ENCODE results near the gene NBAS. TPM values are rescaled to one million over a fixed set of nuclear protein-coding genes. Genes with fewer than 3 reads are reported as not detected.

NBAS gene
- total RNA-seq, 1 experiment from 2014 or later = 32.5 TPM

DNA sequence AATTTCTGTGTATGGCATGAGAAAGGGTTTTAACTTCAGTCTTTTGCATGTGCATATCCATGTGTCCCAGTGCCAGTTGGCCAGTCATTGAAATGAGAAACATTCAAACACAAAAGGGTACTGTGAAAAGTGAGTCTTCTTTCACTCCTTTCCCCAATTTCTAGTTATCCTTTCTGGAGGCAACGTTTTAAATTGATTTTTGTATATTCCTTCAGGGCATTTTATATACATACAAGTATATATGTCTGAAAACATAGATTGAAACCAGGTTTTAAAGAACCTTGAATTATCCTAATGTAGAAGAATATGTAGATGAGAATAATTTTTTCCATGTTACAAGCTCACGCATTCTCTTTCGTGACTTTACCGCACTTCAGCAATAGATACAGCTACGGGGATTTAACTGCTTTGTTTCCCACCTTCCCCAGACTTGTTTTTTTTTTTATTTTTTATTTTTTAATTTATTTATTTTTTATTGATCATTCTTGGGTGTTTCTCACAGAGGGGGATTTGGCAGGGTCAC, 49.4 kb upstream of the NBAS start:
- Histone ChIP-seq H3K27ac (ENCODE audit: insufficient read length, low read depth, low read length) (no peak overlapping the region), H2BK12ac (ENCODE audit: insufficient read length, low read depth, low read length) (no peak overlapping the region), H3K23me2 (ENCODE audit: insufficient read length, low read depth, low read length, poor library complexity, severe bottlenecking) (no peaks in the 10 kb centered on the region), H3T11ph (ENCODE audit: low read length) (no peak overlapping the region), H3K9ac (ENCODE audit: extremely low read depth, insufficient read length, low read length) (no peak overlapping the region), H4K91ac (ENCODE audit: insufficient read length, low read depth, low read length) (no peak overlapping the region), H4K20me1 (ENCODE audit: control insufficient read depth, insufficient read depth, insufficient read length) (no peaks in the 10 kb centered on the region), H3K56ac (ENCODE audit: insufficient read length, low read depth, low read length) (no peak overlapping the region), H3K14ac (ENCODE audit: insufficient read depth, low read length) (no peak overlapping the region), H2BK5ac (ENCODE audit: insufficient read length, low read length) (no peak overlapping the region), H3K27me3 (ENCODE audit: insufficient read depth, low read length) (no peaks in the 10 kb centered on the region), H3K4ac (ENCODE audit: low read depth, low read length) (no peak overlapping the region), H3K79me2 (ENCODE audit: insufficient read depth, low read length) (no peaks in the 10 kb centered on the region), H2BK20ac (ENCODE audit: low read depth, low read length, poor library complexity, severe bottlenecking) (no peak overlapping the region), H3K4me2 (ENCODE audit: insufficient read depth, insufficient read length, low read length) (no peak overlapping the region), H2AK5ac (ENCODE audit: insufficient read length, low read length) (no peak overlapping the region), H2BK15ac (ENCODE audit: low read depth, low read length) (no peak overlapping the region), H4K8ac (replicated peaks; ENCODE audit: insufficient read length, low read depth, low read length) (no peak overlapping the region), H2BK120ac (ENCODE audit: low read depth, low read length, poor library complexity, severe bottlenecking) (no peak overlapping the region), H3K79me1 (ENCODE audit: insufficient read depth, low read depth, low read length, poor library complexity, severe bottlenecking) (no peaks in the 10 kb centered on the region), H3K23ac (ENCODE audit: insufficient read length, low read depth, low read length) (no peak overlapping the region), H3K4me1 (ENCODE audit: insufficient read depth, low read length) (no peaks in the 10 kb centered on the region), H3K9me3 (ENCODE audit: control insufficient read depth, low read depth, low read length) (no peaks in the 10 kb centered on the region), H3K18ac (ENCODE audit: insufficient read length, low read depth, low read length) (no peak overlapping the region), H4K5ac (ENCODE audit: insufficient read length, low read depth, low read length) (no peak overlapping the region), H2AFZ (ENCODE audit: low read length) (no peak overlapping the region)
- Mint-ChIP-seq H3K27ac (no peak overlapping the region), H3K4me3 (no peak overlapping the region), H3K36me3 (ENCODE audit: insufficient read depth in 1 of 3, low read depth in 3 of 3) (peaks cover 46 to 78% (median 76%) of the 10 kb centered on the region in 3 experiments), H3K9me3 (peaks cover 2 to 10% of the 10 kb centered on the region in 2 experiments; a peak in 2 of 5 replicates), H3K27me3 (ENCODE audit: low read depth) (no peaks in the 10 kb centered on the region), H3K4me1 (peaks cover 0 to 4% of the 10 kb centered on the region in 2 experiments; a peak in 1 of 4 replicates)
- no peak for DNase-seq
- TF ChIP-seq, protein P1, sequence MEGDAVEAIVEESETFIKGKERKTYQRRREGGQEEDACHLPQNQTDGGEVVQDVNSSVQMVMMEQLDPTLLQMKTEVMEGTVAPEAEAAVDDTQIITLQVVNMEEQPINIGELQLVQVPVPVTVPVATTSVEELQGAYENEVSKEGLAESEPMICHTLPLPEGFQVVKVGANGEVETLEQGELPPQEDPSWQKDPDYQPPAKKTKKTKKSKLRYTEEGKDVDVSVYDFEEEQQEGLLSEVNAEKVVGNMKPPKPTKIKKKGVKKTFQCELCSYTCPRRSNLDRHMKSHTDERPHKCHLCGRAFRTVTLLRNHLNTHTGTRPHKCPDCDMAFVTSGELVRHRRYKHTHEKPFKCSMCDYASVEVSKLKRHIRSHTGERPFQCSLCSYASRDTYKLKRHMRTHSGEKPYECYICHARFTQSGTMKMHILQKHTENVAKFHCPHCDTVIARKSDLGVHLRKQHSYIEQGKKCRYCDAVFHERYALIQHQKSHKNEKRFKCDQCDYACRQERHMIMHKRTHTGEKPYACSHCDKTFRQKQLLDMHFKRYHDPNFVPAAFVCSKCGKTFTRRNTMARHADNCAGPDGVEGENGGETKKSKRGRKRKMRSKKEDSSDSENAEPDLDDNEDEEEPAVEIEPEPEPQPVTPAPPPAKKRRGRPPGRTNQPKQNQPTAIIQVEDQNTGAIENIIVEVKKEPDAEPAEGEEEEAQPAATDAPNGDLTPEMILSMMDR (conservative IDR thresholded peaks at IDR 0.05) = no peak
- no CpG with 5 or more reads among the region's 5 CpGs for WGBS (ENCODE audit: extremely low coverage, insufficient read length, low lambda C conversion rate)
